ENCODE results near the gene ARHGAP4. TPM values are rescaled to one million over a fixed set of nuclear protein-coding genes. Genes with fewer than 3 reads are reported as not detected.
A peak's percentile ranks its signal among the peaks of the same experiment; 100 is the strongest.

Gene ARHGAP4
- total and polyA plus RNA-seq, 11 donors, result 6.8 to 55.8 (median 12.9) TPM

- intact Hi-C loops (cut with DNase I), result no loop called here
- peaks cover 0 to 78% (median 6%) of the 10 kb centered on the region in 9 donors for H3K27me3 ChIP-seq
- H3K36me3 ChIP-seq, result no peaks in the 10 kb centered on the region
- no peaks in the 10 kb centered on the region for H3K9me3 ChIP-seq
- 25 to 55% (median 38%) methylated on average over 5 of the region's 5 CpGs for WGBS, 4 donors
- ATAC-seq (no peak), DNase-seq (no peak)
- no peak overlapping the region for H3K4me3 ChIP-seq
- no peaks in the 10 kb centered on the region for H3K4me1 ChIP-seq
- TF ChIP-seq CTCF (IDR thresholded peaks at IDR 0.05), result no peak
- no peak for TF ChIP-seq POLR2A (IDR thresholded peaks at IDR 0.05)
- no peak overlapping the region for H3K27ac ChIP-seq
Measured at GRCh38 chrX:153878345-153878744, 47.7 kb downstream of the ARHGAP4 start.

- no peak for TF ChIP-seq POLR2A (IDR thresholded peaks at IDR 0.05)
- TF ChIP-seq CTCF (IDR thresholded peaks at IDR 0.05), result no peak
- no peak for DNase-seq
- H3K27ac ChIP-seq, result no peak overlapping the region
- intact Hi-C loops (cut with DNase I), result no loop called here
- no peaks in the 10 kb centered on the region for H3K9me3 ChIP-seq
- 70 to 82% (median 78%) methylated on average over 8 of the region's 8 CpGs for WGBS, 4 donors
- H3K27me3 ChIP-seq, result peaks cover 0 to 77% (median 6%) of the 10 kb centered on the region in 9 donors
- no peaks in the 10 kb centered on the region for H3K4me1 ChIP-seq
- no peak overlapping the region for H3K4me3 ChIP-seq
- no peaks in the 10 kb centered on the region for H3K36me3 ChIP-seq
- no peak for ATAC-seq
Measured at GRCh38 chrX:153877571-153878261, 48.3 kb downstream of the ARHGAP4 start.

GRCh38 chrX:153876112-153876491 lies 50.0 kb downstream of the ARHGAP4 start:
- H3K9me3 ChIP-seq, result no peaks in the 10 kb centered on the region
- TF ChIP-seq CTCF (IDR thresholded peaks at IDR 0.05), result no peak
- no peak for TF ChIP-seq POLR2A (IDR thresholded peaks at IDR 0.05)
- 58 to 70% (median 59%) methylated on average over 3 of the region's 3 CpGs for WGBS, 4 donors
- no peaks in the 10 kb centered on the region for H3K36me3 ChIP-seq
- DNase-seq (no peak), ATAC-seq (no peak)
- no peaks in the 10 kb centered on the region for H3K4me1 ChIP-seq
- H3K4me3 ChIP-seq, result no peak overlapping the region
- H3K27ac ChIP-seq, result no peak overlapping the region
- H3K27me3 ChIP-seq, result peaks cover 0 to 69% (median 6%) of the 10 kb centered on the region in 9 donors
- intact Hi-C loops (cut with DNase I), result no loop called here

- Histone ChIP-seq H3K27me3 (peaks cover 0 to 64% (median 6%) of the 10 kb centered on the region in 9 donors), H3K9me3 (no peaks in the 10 kb centered on the region), H3K27ac (no peak overlapping the region), H3K4me3 (no peak overlapping the region), H3K36me3 (no peaks in the 10 kb centered on the region), H3K4me1 (no peaks in the 10 kb centered on the region)
- ATAC-seq (peak in 3 of 4 donors; percentile 64 to 88 (median 79)), DNase-seq (peak in 3 of 5 donors; percentile 40 to 72 (median 60))
- 1 to 19% (median 8%) methylated on average over 36 to 40 of the region's 42 CpGs for WGBS, 4 donors
- intact Hi-C loops (cut with DNase I), result no loop called here
- TF ChIP-seq CTCF (IDR thresholded peaks at IDR 0.05), result no peak
- no peak for TF ChIP-seq POLR2A (IDR thresholded peaks at IDR 0.05)
Measured at GRCh38 chrX:153875391-153876111, 50.5 kb downstream of the ARHGAP4 start.

All from heart left ventricle (tissue), 16 donors.